HEK293 (cell line): ENCODE results near the gene SPTBN2.

Experiments used
- CTCF ChIA-PET: fragments of 350-600 bp; formaldehyde crosslinking; extraction: SDS; loops from one replicate; lab custom pipeline; 2021; ENCODE audit warnings: antibody characterized with exemption; lab: Yijun Ruan, JAX
- POLR2A ChIA-PET: fragments of 300-600 bp; formaldehyde crosslinking; extraction: SDS; loops from one replicate; lab custom pipeline; 2020; ENCODE audit warnings: antibody characterized with exemption, inconsistent platforms; lab: Yijun Ruan, JAX
- H3K27ac ChIP-seq: fragments of 200-500 bp; sonication (Bioruptor generic); 2 replicates; pipeline ENCODE4 v1.5.1; 2014; ENCODE audit warnings: low read depth, low read length, control low read depth, inconsistent platforms; ENCODE audit errors: extremely low read depth
- H3K36me3 ChIP-seq, 2 experiments: fragments of 200-500 bp in 1 of 2; sonication (Bioruptor generic) in 1 of 2; 1 replicate in 1 of 2; 2 replicates in 1 of 2; pipeline ENCODE4 v1.5.1; 2014 to 2017; ENCODE audit warnings: inconsistent platforms in 2 of 2, low read length in 2 of 2; ENCODE audit not compliant: control insufficient read depth in 2 of 2, insufficient read depth in 1 of 2
- H3K4me1 ChIP-seq: fragments of 200-500 bp; sonication (Bioruptor generic); 2 replicates; pipeline ENCODE4 v1.5.1; 2014; ENCODE audit warnings: mild to moderate bottlenecking, low read length, inconsistent platforms; ENCODE audit not compliant: control insufficient read depth, insufficient read depth
- H3K4me3 ChIP-seq: 2 replicates; pipeline ENCODE4 v1.5.1; 2011; ENCODE audit warnings: low read depth, mild to moderate bottlenecking, control low read depth, low read length, moderate library complexity
- H3K9me3 ChIP-seq: fragments of 200-500 bp; sonication (Bioruptor generic); 2 replicates; pipeline ENCODE4 v1.5.1; 2014; ENCODE audit warnings: low read depth, low read length, inconsistent platforms; ENCODE audit not compliant: control insufficient read depth, insufficient read depth
- GLI2 ChIP-seq: fragments of 450-650 bp; formaldehyde crosslinking; IDR thresholded peaks from 2 replicates; pipeline ENCODE4; 2017; ENCODE audit warnings: missing biosample characterization, missing genetic modification characterization, low read depth, borderline replicate concordance
- GLI4 ChIP-seq: fragments of 450-650 bp; formaldehyde crosslinking; IDR thresholded peaks from 2 replicates; pipeline ENCODE4 v1.5.1; 2016; ENCODE audit warnings: missing biosample characterization, missing genetic modification characterization
- GLIS1 ChIP-seq: fragments of 450-650 bp; formaldehyde crosslinking; IDR thresholded peaks from 2 replicates; pipeline ENCODE4 v1.5.1; 2016; ENCODE audit warnings: missing biosample characterization, missing genetic modification characterization
- GLIS2 ChIP-seq: fragments of 450-650 bp; formaldehyde crosslinking; IDR thresholded peaks from 2 replicates; pipeline ENCODE4 v1.5.1; 2016; ENCODE audit warnings: missing biosample characterization, missing genetic modification characterization
- SCRT1 ChIP-seq: fragments of 450-650 bp; formaldehyde crosslinking; IDR thresholded peaks from 2 replicates; pipeline ENCODE4 v1.5.1; 2016; ENCODE audit warnings: missing biosample characterization, missing genetic modification characterization, borderline replicate concordance
- SCRT2 ChIP-seq: fragments of 450-650 bp; formaldehyde crosslinking; IDR thresholded peaks from 2 replicates; pipeline ENCODE4 v1.5.1; 2016; ENCODE audit warnings: missing biosample characterization, missing genetic modification characterization
- SETDB1 ChIP-seq: IDR thresholded peaks from one replicate; pipeline ENCODE4 v1.6.1; 2017; ENCODE audit warnings: mild to moderate bottlenecking, low read length, moderate library complexity, mixed read lengths; ENCODE audit not compliant: insufficient read length
- SP2 ChIP-seq: fragments of 450-650 bp; formaldehyde crosslinking; IDR thresholded peaks from 2 replicates; pipeline ENCODE4 v1.5.1; 2016; ENCODE audit warnings: missing biosample characterization, missing genetic modification characterization
- SP7 ChIP-seq: fragments of 450-650 bp; formaldehyde crosslinking; IDR thresholded peaks from 2 replicates; pipeline ENCODE4 v1.5.1; 2016; ENCODE audit warnings: missing biosample characterization, missing genetic modification characterization
- YY1 ChIP-seq: fragments of 450-650 bp; formaldehyde crosslinking; IDR thresholded peaks from 2 replicates; pipeline ENCODE4 v1.5.1; 2018; ENCODE audit warnings: missing biosample characterization, missing genetic modification characterization
- ZBTB1 ChIP-seq: fragments of 450-650 bp; formaldehyde crosslinking; IDR thresholded peaks from 2 replicates; pipeline ENCODE4 v1.5.1; 2016; ENCODE audit warnings: missing biosample characterization, missing genetic modification characterization
- ZNF248 ChIP-seq: fragments of 450-650 bp; formaldehyde crosslinking; IDR thresholded peaks from 2 replicates; pipeline ENCODE4 v1.5.1; 2017; ENCODE audit warnings: missing biosample characterization, missing genetic modification characterization
- ZNF266 ChIP-seq: fragments of 450-650 bp; formaldehyde crosslinking; IDR thresholded peaks from 2 replicates; pipeline ENCODE4 v1.5.1; 2016; ENCODE audit warnings: missing biosample characterization, missing genetic modification characterization, low read depth
- ZNF341 ChIP-seq: fragments of 450-650 bp; formaldehyde crosslinking; IDR thresholded peaks from 2 replicates; pipeline ENCODE4; 2016; ENCODE audit warnings: low read depth, missing biosample characterization, missing genetic modification characterization
- ZNF354C ChIP-seq: fragments of 450-650 bp; formaldehyde crosslinking; IDR thresholded peaks from 2 replicates; pipeline ENCODE4 v1.5.1; 2016; ENCODE audit warnings: missing biosample characterization, missing genetic modification characterization, low read depth, borderline replicate concordance
- ZNF426 ChIP-seq: fragments of 450-650 bp; formaldehyde crosslinking; IDR thresholded peaks from 2 replicates; pipeline ENCODE4 v1.5.1; 2017; ENCODE audit warnings: missing biosample characterization, missing genetic modification characterization, mild to moderate bottlenecking, inconsistent platforms, moderate library complexity
- ZNF514 ChIP-seq: fragments of 450-650 bp; formaldehyde crosslinking; IDR thresholded peaks from 2 replicates; pipeline ENCODE4 v1.5.1; 2016; ENCODE audit warnings: missing biosample characterization, missing genetic modification characterization
- ZNF521 ChIP-seq: fragments of 450-650 bp; formaldehyde crosslinking; IDR thresholded peaks from 2 replicates; pipeline ENCODE4 v1.5.1; 2017; ENCODE audit warnings: missing biosample characterization, mild to moderate bottlenecking, missing genetic modification characterization
- ZNF623 ChIP-seq: fragments of 450-650 bp; formaldehyde crosslinking; IDR thresholded peaks from 2 replicates; pipeline ENCODE4 v1.5.1; 2016; ENCODE audit warnings: missing biosample characterization, missing genetic modification characterization
- ZNF677 ChIP-seq: fragments of 450-650 bp; IDR thresholded peaks from 2 replicates; pipeline ENCODE4 v1.5.0; 2018; ENCODE audit warnings: missing biosample characterization, mild to moderate bottlenecking, missing genetic modification characterization, moderate library complexity
- ZNF707 ChIP-seq: fragments of 450-650 bp; formaldehyde crosslinking; IDR thresholded peaks from 2 replicates; pipeline ENCODE4 v1.5.1; 2016; ENCODE audit warnings: missing biosample characterization, missing genetic modification characterization
- ZNF837 ChIP-seq: fragments of 450-650 bp; formaldehyde crosslinking; IDR thresholded peaks from 2 replicates; pipeline ENCODE4 v1.5.1; 2016; ENCODE audit warnings: missing biosample characterization, missing genetic modification characterization
- ZSCAN16 ChIP-seq: fragments of 450-650 bp; formaldehyde crosslinking; IDR thresholded peaks from 2 replicates; pipeline ENCODE4 v1.5.1; 2016; ENCODE audit warnings: missing biosample characterization, missing genetic modification characterization
- TF ChIP-seq, protein P1 (sequence below): fragments of 450-650 bp; formaldehyde crosslinking; IDR thresholded peaks from 2 replicates; pipeline ENCODE4 v1.5.1; 2016; ENCODE audit warnings: missing biosample characterization, missing genetic modification characterization
- TF ChIP-seq, protein P2 (sequence below): fragments of 450-650 bp; formaldehyde crosslinking; IDR thresholded peaks from 2 replicates; pipeline ENCODE4 v1.5.1; 2016; ENCODE audit warnings: missing biosample characterization, missing genetic modification characterization
- TF ChIP-seq, protein P3 (sequence below): fragments of 450-650 bp; formaldehyde crosslinking; IDR thresholded peaks from 2 replicates; pipeline ENCODE4 v1.5.1; 2016; ENCODE audit warnings: missing biosample characterization, missing genetic modification characterization
- TF ChIP-seq, protein P4 (sequence below): fragments of 450-650 bp; formaldehyde crosslinking; IDR thresholded peaks from 2 replicates; pipeline ENCODE4 v1.5.1; 2017; ENCODE audit warnings: missing biosample characterization, missing genetic modification characterization

Gene SPTBN2

DNA sequence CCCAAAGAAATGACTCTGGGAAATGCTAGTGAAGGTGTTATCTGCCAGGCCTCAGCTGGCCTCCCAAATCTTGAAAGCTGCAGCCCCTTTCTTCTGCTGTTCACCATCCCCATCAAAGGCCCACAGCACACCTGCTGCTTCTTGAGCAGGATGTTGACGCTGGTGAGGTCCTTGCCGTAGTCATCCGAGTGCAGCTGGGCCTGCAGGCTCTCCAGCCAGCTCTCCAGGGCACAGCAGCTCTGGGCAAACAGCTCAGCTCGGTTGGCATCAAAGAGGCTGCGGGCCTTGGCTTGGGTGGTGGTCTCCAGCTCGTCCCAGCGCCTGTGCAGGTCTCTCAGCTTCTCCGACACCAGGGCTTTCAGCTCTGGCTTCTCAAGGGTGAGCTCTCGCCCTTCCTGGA is 32.9 kb downstream of the SPTBN2 start:
- H3K9me3 ChIP-seq, result no peaks in the 10 kb centered on the region
- ChIA-PET CTCF (interaction anchor here (0.6 to 7.3 kb wide), 9 partner anchors 94 to 289 kb away, joined by 3 to 62 read pairs (median 4); no protein-coding TSS in a partner anchor), POLR2A (interaction anchor here (0.5 to 0.6 kb wide), 2 partner anchors 30 to 208 kb away, joined by 3 read pairs; no protein-coding TSS in a partner anchor)
- H3K36me3 ChIP-seq, result peaks cover 10 to 87% of the 10 kb centered on the region in 2 experiments; a peak in 2 of 3 replicates
- H3K4me1 ChIP-seq, result no peaks in the 10 kb centered on the region
- no peak overlapping the region for H3K27ac ChIP-seq
- TF ChIP-seq SCRT2 (tag by site-specific recombination) (no peak), SCRT1 (tag by site-specific recombination) (no peak), ZNF521 (no peak), ZNF514 (tag by site-specific recombination) (no peak), ZNF266 (tag by site-specific recombination) (no peak), ZSCAN16 (no peak), SP7 (no peak), SETDB1 (no peak), ZNF248 (no peak), GLIS1 (tag by site-specific recombination) (no peak), ZNF426 (tag by site-specific recombination) (no peak), YY1 (no peak), ZNF354C (tag by site-specific recombination) (no peak), ZNF623 (tag by site-specific recombination) (no peak), GLIS2 (tag by site-specific recombination) (no peak), ZNF707 (tag by site-specific recombination) (no peak), SP2 (tag by site-specific recombination) (no peak)
- TF ChIP-seq, protein P1, sequence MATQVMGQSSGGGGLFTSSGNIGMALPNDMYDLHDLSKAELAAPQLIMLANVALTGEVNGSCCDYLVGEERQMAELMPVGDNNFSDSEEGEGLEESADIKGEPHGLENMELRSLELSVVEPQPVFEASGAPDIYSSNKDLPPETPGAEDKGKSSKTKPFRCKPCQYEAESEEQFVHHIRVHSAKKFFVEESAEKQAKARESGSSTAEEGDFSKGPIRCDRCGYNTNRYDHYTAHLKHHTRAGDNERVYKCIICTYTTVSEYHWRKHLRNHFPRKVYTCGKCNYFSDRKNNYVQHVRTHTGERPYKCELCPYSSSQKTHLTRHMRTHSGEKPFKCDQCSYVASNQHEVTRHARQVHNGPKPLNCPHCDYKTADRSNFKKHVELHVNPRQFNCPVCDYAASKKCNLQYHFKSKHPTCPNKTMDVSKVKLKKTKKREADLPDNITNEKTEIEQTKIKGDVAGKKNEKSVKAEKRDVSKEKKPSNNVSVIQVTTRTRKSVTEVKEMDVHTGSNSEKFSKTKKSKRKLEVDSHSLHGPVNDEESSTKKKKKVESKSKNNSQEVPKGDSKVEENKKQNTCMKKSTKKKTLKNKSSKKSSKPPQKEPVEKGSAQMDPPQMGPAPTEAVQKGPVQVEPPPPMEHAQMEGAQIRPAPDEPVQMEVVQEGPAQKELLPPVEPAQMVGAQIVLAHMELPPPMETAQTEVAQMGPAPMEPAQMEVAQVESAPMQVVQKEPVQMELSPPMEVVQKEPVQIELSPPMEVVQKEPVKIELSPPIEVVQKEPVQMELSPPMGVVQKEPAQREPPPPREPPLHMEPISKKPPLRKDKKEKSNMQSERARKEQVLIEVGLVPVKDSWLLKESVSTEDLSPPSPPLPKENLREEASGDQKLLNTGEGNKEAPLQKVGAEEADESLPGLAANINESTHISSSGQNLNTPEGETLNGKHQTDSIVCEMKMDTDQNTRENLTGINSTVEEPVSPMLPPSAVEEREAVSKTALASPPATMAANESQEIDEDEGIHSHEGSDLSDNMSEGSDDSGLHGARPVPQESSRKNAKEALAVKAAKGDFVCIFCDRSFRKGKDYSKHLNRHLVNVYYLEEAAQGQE (tag by site-specific recombination), result no peak
- TF ChIP-seq, protein P2, sequence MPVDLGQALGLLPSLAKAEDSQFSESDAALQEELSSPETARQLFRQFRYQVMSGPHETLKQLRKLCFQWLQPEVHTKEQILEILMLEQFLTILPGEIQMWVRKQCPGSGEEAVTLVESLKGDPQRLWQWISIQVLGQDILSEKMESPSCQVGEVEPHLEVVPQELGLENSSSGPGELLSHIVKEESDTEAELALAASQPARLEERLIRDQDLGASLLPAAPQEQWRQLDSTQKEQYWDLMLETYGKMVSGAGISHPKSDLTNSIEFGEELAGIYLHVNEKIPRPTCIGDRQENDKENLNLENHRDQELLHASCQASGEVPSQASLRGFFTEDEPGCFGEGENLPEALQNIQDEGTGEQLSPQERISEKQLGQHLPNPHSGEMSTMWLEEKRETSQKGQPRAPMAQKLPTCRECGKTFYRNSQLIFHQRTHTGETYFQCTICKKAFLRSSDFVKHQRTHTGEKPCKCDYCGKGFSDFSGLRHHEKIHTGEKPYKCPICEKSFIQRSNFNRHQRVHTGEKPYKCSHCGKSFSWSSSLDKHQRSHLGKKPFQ (tag by site-specific recombination), result no peak
- TF ChIP-seq, protein P3, sequence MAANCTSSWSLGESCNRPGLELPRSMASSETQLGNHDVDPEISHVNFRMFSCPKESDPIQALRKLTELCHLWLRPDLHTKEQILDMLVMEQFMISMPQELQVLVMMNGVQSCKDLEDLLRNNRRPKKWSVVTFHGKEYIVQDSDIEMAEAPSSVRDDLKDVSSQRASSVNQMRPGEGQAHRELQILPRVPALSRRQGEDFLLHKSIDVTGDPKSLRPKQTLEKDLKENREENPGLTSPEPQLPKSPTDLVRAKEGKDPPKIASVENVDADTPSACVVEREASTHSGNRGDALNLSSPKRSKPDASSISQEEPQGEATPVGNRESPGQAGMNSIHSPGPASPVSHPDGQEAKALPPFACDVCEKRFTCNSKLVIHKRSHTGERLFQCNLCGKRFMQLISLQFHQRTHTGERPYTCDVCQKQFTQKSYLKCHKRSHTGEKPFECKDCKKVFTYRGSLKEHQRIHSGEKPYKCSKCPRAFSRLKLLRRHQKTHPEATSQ (tag by site-specific recombination), result no peak
- no peak overlapping the region for H3K4me3 ChIP-seq

DNA sequence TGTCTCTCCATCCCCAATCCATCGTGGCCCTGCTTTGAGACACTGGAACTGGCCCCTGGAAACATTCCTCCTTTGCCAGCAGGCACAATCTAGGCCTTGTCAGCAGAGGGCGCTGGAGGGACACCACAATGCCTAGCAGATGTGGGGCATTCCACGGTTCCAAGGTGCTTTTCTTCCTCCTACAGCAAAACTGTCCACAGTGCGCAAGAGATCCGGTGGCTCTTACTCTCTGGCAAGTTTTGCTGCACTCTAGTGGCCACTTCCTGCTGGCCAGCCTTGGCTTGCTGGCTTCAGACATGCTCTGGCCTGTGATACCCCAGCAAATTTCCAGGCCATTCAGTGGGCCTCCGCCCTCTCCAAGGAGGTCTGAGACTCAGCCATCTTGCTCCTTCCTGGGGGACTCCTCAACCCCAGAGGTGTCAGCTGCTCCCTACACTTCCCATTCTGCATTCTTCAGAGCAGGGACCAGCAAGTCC is 34.2 kb downstream of the SPTBN2 start:
- Histone ChIP-seq H3K4me3 (no peak overlapping the region), H3K4me1 (no peaks in the 10 kb centered on the region)
- POLR2A ChIA-PET, result interaction anchor here (0.6 kb wide), 1 partner anchor 146 kb away, joined by 6 read pairs; no protein-coding TSS in a partner anchor
- TF ChIP-seq ZBTB1 (tag by site-specific recombination) (no peak), ZNF677 (no peak), ZNF514 (tag by site-specific recombination) (no peak), GLI4 (tag by site-specific recombination) (no peak), ZNF521 (no peak), ZNF341 (tag by site-specific recombination) (peak; percentile 38; the same call in 1 of the 2 replicates), ZNF837 (tag by site-specific recombination) (no peak), GLI2 (tag by site-specific recombination) (no peak)
- TF ChIP-seq, protein P4, sequence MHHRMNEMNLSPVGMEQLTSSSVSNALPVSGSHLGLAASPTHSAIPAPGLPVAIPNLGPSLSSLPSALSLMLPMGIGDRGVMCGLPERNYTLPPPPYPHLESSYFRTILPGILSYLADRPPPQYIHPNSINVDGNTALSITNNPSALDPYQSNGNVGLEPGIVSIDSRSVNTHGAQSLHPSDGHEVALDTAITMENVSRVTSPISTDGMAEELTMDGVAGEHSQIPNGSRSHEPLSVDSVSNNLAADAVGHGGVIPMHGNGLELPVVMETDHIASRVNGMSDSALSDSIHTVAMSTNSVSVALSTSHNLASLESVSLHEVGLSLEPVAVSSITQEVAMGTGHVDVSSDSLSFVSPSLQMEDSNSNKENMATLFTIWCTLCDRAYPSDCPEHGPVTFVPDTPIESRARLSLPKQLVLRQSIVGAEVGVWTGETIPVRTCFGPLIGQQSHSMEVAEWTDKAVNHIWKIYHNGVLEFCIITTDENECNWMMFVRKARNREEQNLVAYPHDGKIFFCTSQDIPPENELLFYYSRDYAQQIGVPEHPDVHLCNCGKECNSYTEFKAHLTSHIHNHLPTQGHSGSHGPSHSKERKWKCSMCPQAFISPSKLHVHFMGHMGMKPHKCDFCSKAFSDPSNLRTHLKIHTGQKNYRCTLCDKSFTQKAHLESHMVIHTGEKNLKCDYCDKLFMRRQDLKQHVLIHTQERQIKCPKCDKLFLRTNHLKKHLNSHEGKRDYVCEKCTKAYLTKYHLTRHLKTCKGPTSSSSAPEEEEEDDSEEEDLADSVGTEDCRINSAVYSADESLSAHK, result no peak

More for the DNA sequence above, 34.2 kb downstream of the SPTBN2 start:
- CTCF ChIA-PET, result interaction anchor here (0.6 to 7.3 kb wide), 28 partner anchors 9 to 285 kb away, joined by 3 to 62 read pairs (median 4); partner anchors contain the start of genes BBS1 and RBM4B
- Histone ChIP-seq H3K9me3 (no peaks in the 10 kb centered on the region), H3K36me3 (peaks cover 2 to 85% of the 10 kb centered on the region in 2 experiments; a peak in 2 of 3 replicates), H3K27ac (no peak overlapping the region)
